Right lobe of liver (tissue), 6 donors: ENCODE measurements around the gene HSD11B2. TPM values are rescaled to one million over a fixed set of nuclear protein-coding genes. Genes with fewer than 3 reads are reported as not detected.

ENCODE experiments used
- ATAC-seq, 4 donors: fragments of 200-7000 bp; cut with Tn5 transposase; one replicate each; pipeline ENCODE4 v1.9.1; 2020; ENCODE audit warnings: mild to moderate bottlenecking in 4 of 4, moderate library complexity in 4 of 4
- DNase-seq, 3 donors: peaks; one replicate each; pipeline ENCODE4 v3.0.0-alpha.2; 2020
- H3K27ac ChIP-seq, 3 donors: fragments of 200-600 bp; one replicate each; pipeline ENCODE4 v1.8.0; 2022
- H3K27me3 ChIP-seq, 2 donors: fragments of 200-600 bp; one replicate each; pipeline ENCODE4 v1.8.0; 2022
- H3K36me3 ChIP-seq, 4 donors: fragments of 200-600 bp; sonication (generic) in 1 of 4; one replicate each; pipeline versions ENCODE4 v1.5.1 to v1.8.0; 2017 to 2022; ENCODE audit warnings: control low read depth in 1 of 4
- H3K4me1 ChIP-seq, 4 donors: fragments of 200-600 bp; sonication (generic) in 1 of 4; one replicate each; pipeline versions ENCODE4 v1.5.1 to v1.8.0; 2017 to 2022; ENCODE audit warnings: control low read depth in 1 of 4
- H3K4me3 ChIP-seq, 3 donors: fragments of 200-600 bp; one replicate each; pipeline ENCODE4 v1.8.0; 2022
- H3K9me3 ChIP-seq, 4 donors: fragments of 200-600 bp; sonication (generic) in 1 of 4; one replicate each; pipeline versions ENCODE4 v1.5.1 to v1.8.0; 2017 to 2022; ENCODE audit warnings: control low read depth in 1 of 4
- POLR2A ChIP-seq: fragments of 450-650 bp; IDR thresholded peaks from one replicate; pipeline ENCODE4 v1.6.1; 2017; ENCODE audit warnings: antibody characterized with exemption, mild to moderate bottlenecking
- WGBS: methylation state at CpG from one replicate; pipeline ENCODE4 v1.1.6; 2018; ENCODE audit warnings: low coverage, low lambda C conversion rate; ENCODE audit not compliant: insufficient coverage; ENCODE audit errors: missing lambda C conversion rate; 5-methylcytosine and 5-hydroxymethylcytosine counted together
- intact Hi-C, 2 donors: fragments of 100-400 bp; cut with DNase I; formaldehyde crosslinking; loops; one replicate each; pipeline versions ENCODE4 v1.11.2 to v1.14.1; 2022
- total RNA-seq, 6 experiments: library from RNA; depleted of rRNA in 2 of 6; stranded (reverse); fragments of >200 nt in 2 of 6; fragmentation: NEBNext Ultra II Directional in 3 of 6; extraction: Animal tissue kit (Norgen Biotek cat#: 25700) in 3 of 6; gene quantifications; one replicate each; pipeline versions ENCODE4 v1.1.0 to v1.2.4, GENCODE V29; 2016 to 2023
- TF ChIP-seq, protein P1 (sequence below), 4 donors: fragments of 200-600 bp in 3 of 4; fragments of 450-650 bp in 1 of 4; IDR thresholded peaks; one replicate each; pipeline versions ENCODE4 v1.5.1 to v1.8.0; 2016 to 2022; ENCODE audit warnings: antibody characterized with exemption in 4 of 4, mild to moderate bottlenecking in 2 of 4
- donor health status: DM: no; HTN: yes; CAD: no.
- donor health status: DM: no; HTN: no; CAD: no.
- donor health status: DM: no; HTN: no; CAD: no.
- donor health status: DM: no; HTN: yes; CAD: no.
- donor health status: DM: no; HTN: yes; CAD: no.

HSD11B2 gene
- total RNA-seq, 6 experiments from 2014 or later, result 1.3 to 2.7 (median 2.1) TPM

DNA sequence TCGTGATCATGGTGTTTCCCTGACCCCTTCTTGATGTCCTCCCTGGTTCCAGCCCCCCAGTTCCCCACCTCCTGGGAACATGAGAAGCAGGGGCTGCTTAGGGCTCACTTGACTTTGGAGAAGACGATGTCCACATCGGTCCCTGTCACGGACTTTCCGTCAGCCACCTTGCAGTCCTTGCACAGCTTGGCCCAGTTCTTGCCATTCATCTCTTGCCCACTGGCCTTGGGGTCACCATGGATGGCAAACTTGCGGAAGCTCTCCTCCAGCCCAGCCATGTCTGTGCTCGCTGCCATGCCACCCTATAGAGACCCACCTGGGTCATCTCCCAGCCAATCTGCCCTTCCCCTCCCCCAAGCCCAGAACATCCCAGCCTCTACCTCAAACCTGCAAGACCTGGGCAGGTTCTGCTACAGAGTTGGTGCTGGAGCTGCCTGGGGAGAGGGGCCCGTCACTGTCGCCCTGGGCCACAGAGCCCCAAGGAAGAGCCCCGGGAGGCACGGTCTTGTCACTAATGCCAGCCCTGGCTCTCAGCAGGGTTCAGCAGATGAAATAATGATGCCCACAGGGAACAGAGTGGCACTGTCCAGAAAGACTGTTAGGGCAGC lies 40.0 kb upstream of the HSD11B2 start:
- intact Hi-C loops, result loop anchor here in 1 of 2 donors (10.0 kb wide), 1 partner anchor 136 kb away; no protein-coding TSS in a partner anchor
- H3K4me1 ChIP-seq, result peaks cover 0 to 5% (median 0%) of the 10 kb centered on the region in 4 donors
- no peak overlapping the region for H3K4me3 ChIP-seq

DNA sequence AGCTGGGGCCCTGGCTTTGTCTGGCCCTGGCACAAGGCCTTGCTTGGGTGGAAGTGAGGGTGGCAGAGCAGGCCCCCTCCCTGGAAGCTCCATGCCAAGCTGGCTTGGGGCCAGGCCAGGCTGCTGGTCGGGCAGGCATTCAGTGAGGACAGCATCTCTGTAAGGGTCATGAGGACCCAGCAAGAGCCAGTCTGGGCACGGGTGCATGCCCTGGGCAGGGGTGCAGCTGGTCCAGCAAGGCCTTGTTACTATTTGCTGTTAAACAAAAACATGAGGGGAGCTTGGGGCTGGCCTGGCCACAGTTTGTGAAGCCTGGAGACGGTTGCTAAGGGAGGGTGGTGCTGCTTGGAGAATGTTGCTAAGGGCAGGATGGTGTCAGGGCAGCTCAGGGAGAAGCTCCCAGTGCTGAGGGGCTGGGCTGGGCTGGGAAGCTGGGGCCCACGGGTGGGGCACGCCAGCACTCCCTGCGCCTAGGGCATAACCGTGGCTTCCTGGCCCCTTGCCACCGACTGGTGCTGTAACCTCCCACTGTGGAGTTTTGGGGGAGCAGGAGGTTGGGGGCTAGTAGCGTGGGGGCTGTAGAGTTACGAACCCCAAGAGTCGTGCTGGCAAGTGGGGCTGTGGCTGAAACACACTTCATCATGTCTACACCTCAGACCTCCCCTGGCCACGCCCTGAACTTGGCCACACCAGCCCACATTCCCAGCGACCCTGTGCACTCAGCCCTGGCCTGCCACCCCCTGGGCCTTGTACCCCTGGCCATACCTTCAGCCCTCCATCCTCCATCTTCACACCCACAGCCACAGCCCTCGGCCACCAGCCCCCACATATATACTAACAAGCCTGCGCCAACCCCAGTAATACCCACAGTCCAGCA lies 39.3 kb upstream of the HSD11B2 start:
- intact Hi-C loops, result loop anchor here in 1 of 2 donors (10.0 kb wide), 1 partner anchor 137 kb away; no protein-coding TSS in a partner anchor

More for the DNA sequence above, 40.0 kb upstream of the HSD11B2 start:
- H3K27ac ChIP-seq, result no peak overlapping the region
- no peak for ATAC-seq
- no peak for DNase-seq
- no peaks in the 10 kb centered on the region for H3K27me3 ChIP-seq
- no peaks in the 10 kb centered on the region for H3K36me3 ChIP-seq
- WGBS, result 58% methylated on average over 3 of the region's 11 CpGs
- H3K9me3 ChIP-seq, result no peaks in the 10 kb centered on the region
- TF ChIP-seq POLR2A, result no peak
- TF ChIP-seq, protein P1, sequence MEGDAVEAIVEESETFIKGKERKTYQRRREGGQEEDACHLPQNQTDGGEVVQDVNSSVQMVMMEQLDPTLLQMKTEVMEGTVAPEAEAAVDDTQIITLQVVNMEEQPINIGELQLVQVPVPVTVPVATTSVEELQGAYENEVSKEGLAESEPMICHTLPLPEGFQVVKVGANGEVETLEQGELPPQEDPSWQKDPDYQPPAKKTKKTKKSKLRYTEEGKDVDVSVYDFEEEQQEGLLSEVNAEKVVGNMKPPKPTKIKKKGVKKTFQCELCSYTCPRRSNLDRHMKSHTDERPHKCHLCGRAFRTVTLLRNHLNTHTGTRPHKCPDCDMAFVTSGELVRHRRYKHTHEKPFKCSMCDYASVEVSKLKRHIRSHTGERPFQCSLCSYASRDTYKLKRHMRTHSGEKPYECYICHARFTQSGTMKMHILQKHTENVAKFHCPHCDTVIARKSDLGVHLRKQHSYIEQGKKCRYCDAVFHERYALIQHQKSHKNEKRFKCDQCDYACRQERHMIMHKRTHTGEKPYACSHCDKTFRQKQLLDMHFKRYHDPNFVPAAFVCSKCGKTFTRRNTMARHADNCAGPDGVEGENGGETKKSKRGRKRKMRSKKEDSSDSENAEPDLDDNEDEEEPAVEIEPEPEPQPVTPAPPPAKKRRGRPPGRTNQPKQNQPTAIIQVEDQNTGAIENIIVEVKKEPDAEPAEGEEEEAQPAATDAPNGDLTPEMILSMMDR (IDR thresholded peaks at IDR 0.05), result no peak

DNA sequence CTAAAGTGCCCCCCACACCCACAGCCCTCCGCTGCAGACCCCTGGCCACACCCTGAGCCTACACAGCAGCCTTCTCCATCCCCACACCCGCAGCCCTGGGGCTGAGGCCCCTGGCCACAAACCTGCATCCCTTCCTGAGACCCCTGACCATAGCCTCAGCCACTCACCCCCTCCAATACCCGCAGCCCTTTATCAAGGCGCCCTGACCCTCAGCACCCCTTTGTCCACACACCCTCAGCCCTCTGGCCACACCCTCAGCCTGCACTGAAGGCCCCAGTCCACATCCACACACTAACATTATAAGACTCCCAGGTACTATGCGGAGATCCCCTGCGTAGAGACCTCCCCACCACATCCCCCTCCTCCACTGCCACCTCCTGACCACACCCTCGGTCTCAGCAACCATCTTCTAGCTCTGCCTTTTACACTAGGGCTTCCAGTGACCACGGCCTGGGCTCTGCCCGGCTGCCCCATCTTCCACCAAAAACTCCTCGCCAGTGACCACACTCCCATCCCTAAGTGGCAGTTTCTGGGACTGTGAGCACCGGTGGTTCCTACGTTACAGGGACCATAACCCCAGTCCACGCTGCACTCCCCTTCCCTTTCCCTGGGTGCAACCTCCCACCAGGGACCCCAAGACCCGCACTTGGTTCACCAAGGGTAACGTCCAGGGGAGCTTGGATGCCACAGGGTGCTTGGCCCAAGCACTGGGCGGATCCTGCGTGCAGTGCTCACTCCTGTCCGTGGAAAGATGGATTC lies 38.4 kb upstream of the HSD11B2 start:
- H3K36me3 ChIP-seq, result no peaks in the 10 kb centered on the region
- TF ChIP-seq, protein P1 (IDR thresholded peaks at IDR 0.05), result no peak
- TF ChIP-seq POLR2A, result no peak
- no peak overlapping the region for H3K27ac ChIP-seq
- no peak overlapping the region for H3K4me3 ChIP-seq
- ATAC-seq (no peak), DNase-seq (no peak)
- no peaks in the 10 kb centered on the region for H3K27me3 ChIP-seq
- 74% methylated on average over 9 of the region's 18 CpGs for WGBS
- intact Hi-C loops, result loop anchor here in 1 of 2 donors (10.0 kb wide), 1 partner anchor 138 kb away; no protein-coding TSS in a partner anchor
- H3K4me1 ChIP-seq, result peaks cover 0 to 5% (median 0%) of the 10 kb centered on the region in 4 donors
- H3K9me3 ChIP-seq, result no peaks in the 10 kb centered on the region

More for the DNA sequence above, 39.3 kb upstream of the HSD11B2 start:
- Histone ChIP-seq H3K4me1 (peaks cover 0 to 5% (median 0%) of the 10 kb centered on the region in 4 donors), H3K9me3 (no peaks in the 10 kb centered on the region), H3K4me3 (no peak overlapping the region), H3K27me3 (no peaks in the 10 kb centered on the region), H3K27ac (no peak overlapping the region), H3K36me3 (no peaks in the 10 kb centered on the region)
- DNase-seq, result no peak
- ATAC-seq, result no peak
- 91% methylated on average over 4 of the region's 15 CpGs for WGBS
- no peak for TF ChIP-seq POLR2A
- TF ChIP-seq, protein P1 (IDR thresholded peaks at IDR 0.05), result no peak

DNA sequence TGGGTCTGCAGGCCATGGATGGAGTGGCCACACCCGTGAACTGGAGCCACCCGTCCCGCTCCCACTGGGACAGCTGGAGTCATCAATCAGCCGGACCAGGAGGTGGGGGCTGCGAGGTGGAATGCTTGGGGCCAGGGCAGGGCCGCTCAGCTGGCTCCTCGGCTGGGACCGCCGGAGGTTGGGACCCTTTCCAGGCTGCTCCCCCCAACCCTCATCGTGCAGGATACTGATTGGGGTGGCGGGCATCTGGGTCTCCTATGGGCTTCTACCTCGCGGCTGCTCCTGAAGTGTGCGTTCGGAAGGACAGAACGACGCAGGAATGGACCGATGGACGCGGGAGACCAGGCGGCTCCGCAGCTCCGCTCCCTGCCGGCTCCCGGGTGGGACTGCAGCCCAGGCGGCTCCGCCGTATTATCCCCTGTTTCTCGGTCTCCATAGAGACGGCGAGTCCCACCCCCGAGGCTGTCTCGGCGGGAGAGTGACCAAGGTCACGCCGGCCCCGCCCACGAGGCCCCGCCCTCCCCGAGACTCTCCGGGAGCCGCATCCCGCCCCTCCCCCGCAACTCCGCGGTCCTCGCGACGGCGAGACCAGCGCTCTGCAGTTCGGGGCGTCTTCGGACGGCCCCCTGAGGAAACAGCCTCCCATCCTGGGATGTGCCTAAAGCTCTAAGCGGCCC lies 37.7 kb upstream of the HSD11B2 start, which contains the start of gene TPPP3:
Gene TPPP3, minus strand, starts transcription at position 388 of the 677 bp plus-strand sequence. CDS start 2,387 bp downstream, outside the sequence.
- peak; percentile 65 to 74 (median 68) for ATAC-seq
- TF ChIP-seq, protein P1 (IDR thresholded peaks at IDR 0.05), result peak; percentile 40 to 49 (median 46)
- TF ChIP-seq POLR2A, result no peak
- Histone ChIP-seq H3K9me3 (no peaks in the 10 kb centered on the region), H3K27ac (peak within 1 kb of the TSS in 1 of 3 donors; percentile 19), H3K27me3 (no peaks in the 10 kb centered on the region), H3K4me3 (peak within 1 kb of the TSS in 1 of 3 donors; percentile 6), H3K36me3 (no peaks in the 10 kb centered on the region), H3K4me1 (peaks cover 0 to 5% (median 0%) of the 10 kb centered on the region in 4 donors)
- WGBS, result 0% methylated on average over 4 of the region's 56 CpGs
- intact Hi-C loops, result loop anchor here in 1 of 2 donors (10.0 kb wide), 1 partner anchor 138 kb away; no protein-coding TSS in a partner anchor
- peak; percentile 71 to 77 (median 75) for DNase-seq
